CD4-positive, alpha-beta T cell treated with Interleukin-2 at 100 ng/mL for 4 hours (primary cell): ENCODE measurements around the gene UBAC2.

Experiments
- DNase-seq: peaks from one replicate; pipeline ENCODE4 v3.0.0-alpha.2; 2020; ENCODE audit warnings: low spot score

The UBAC2 gene

GRCh38 chr13:99416411-99417121 lies 215.9 kb downstream of the UBAC2 start:
- DNase-seq = no peak

GRCh38 chr13:99417201-99418102 lies 216.8 kb downstream of the UBAC2 start:
- DNase-seq = no peak

GRCh38 chr13:99418103-99418842 lies 217.6 kb downstream of the UBAC2 start:
- no peak for DNase-seq

- no peak for DNase-seq
These were observed 218.1 kb downstream of the UBAC2 start for GRCh38 chr13:99418843-99419140.

- no peak for DNase-seq
These were observed 219.1 kb downstream of the UBAC2 start for GRCh38 chr13:99419591-99420243.

GRCh38 chr13:99421271-99421670 lies 220.6 kb downstream of the UBAC2 start:
- no peak for DNase-seq

- DNase-seq = no peak
These were observed 221.3 kb downstream of the UBAC2 start for GRCh38 chr13:99421758-99422585.

GRCh38 chr13:99422586-99423220 lies 222.0 kb downstream of the UBAC2 start:
- no peak for DNase-seq

- DNase-seq = peak; percentile 58
These were observed 225.1 kb downstream of the UBAC2 start for GRCh38 chr13:99425485-99426341.

GRCh38 chr13:99426426-99426825 lies 225.8 kb downstream of the UBAC2 start:
- DNase-seq = no peak

GRCh38 chr13:99429670-99430069 lies 229.0 kb downstream of the UBAC2 start:
- DNase-seq = no peak

- DNase-seq = no peak
These were observed 231.4 kb downstream of the UBAC2 start for GRCh38 chr13:99431927-99432608.

- peak; percentile 81 for DNase-seq
These were observed 232.2 kb downstream of the UBAC2 start for GRCh38 chr13:99432609-99433542.

- no peak for DNase-seq
These were observed 233.0 kb downstream of the UBAC2 start for GRCh38 chr13:99433543-99434075.

- peak; percentile 93 for DNase-seq
These were observed 233.7 kb downstream of the UBAC2 start for GRCh38 chr13:99434258-99434788.

GRCh38 chr13:99435116-99435515 lies 234.5 kb downstream of the UBAC2 start:
- no peak for DNase-seq

- no peak for DNase-seq
These were observed 235.3 kb downstream of the UBAC2 start for GRCh38 chr13:99435998-99436397.
